Adrenal gland (tissue), 5 donors: ENCODE data around the gene ZFP36L1.

Experiments used
- CTCF ChIP-seq, 6 experiments: fragments of 450-650 bp in 4 of 6; fragments of 200-600 bp in 2 of 6; sonication (generic) in 1 of 6; IDR thresholded peaks; 1 replicate in 5 of 6; 2 replicates in 1 of 6; pipeline versions ENCODE4 v1.5.1 to v1.8.0; 2016 to 2021; ENCODE audit warnings: antibody characterized with exemption in 6 of 6, mild to moderate bottlenecking in 2 of 6, moderate library complexity in 1 of 6
- POLR2A ChIP-seq, 2 donors: fragments of 450-650 bp; IDR thresholded peaks; one replicate each; pipeline ENCODE4 v1.6.1; 2017; ENCODE audit warnings: antibody characterized with exemption in 2 of 2, mild to moderate bottlenecking in 2 of 2, moderate library complexity in 1 of 2
- donor health status: DM: no; HTN: no; CAD: no.

DNA sequence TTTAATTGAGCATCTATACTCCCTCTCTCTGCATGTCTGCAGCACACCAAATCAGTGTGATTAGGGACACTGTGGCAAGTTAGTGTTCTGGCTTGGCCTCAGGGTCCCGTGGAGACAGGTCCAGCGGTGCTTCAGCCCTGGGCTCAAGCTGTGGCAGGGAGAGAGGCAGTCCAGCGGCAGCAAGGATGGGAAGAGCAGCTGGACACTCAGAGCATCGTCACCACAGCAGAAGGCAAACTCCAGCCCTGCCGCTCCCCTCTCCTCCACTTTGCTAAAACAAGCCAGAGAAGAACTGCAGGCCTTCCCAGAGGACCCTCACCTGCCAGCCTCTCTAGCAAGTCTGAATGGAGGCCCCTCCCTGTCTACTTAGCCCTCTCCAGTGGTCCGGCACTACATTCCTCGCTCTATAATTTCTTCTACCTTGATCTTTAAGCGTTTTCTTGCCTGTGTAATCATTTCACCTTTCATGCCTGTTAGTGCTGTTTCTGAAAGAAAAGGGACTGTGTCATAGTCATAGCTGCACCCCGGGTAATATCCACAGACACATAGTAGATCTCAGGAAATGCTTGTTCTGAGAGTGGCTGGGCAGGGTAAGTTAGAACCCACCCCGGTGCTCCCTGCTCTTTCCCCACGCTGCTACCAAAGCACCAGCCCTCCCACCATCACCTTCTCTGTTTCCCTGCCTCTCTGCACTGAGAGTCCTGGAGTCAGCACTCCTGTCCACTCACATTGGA is 22.1 kb downstream of the ZFP36L1 start:
- TF ChIP-seq CTCF (IDR thresholded peaks at IDR 0.05) (no peak), POLR2A (IDR thresholded peaks at IDR 0.05) (no peak)
